GM10847 (cell line): Measurements from ENCODE around the gene GMFB.

Experiments used
- POLR2A ChIP-seq: IDR thresholded peaks from 2 replicates; pipeline ENCODE4 v1.6.1; 2011; ENCODE audit not compliant: insufficient read length; ENCODE audit errors: extremely low read depth

The GMFB gene

DNA sequence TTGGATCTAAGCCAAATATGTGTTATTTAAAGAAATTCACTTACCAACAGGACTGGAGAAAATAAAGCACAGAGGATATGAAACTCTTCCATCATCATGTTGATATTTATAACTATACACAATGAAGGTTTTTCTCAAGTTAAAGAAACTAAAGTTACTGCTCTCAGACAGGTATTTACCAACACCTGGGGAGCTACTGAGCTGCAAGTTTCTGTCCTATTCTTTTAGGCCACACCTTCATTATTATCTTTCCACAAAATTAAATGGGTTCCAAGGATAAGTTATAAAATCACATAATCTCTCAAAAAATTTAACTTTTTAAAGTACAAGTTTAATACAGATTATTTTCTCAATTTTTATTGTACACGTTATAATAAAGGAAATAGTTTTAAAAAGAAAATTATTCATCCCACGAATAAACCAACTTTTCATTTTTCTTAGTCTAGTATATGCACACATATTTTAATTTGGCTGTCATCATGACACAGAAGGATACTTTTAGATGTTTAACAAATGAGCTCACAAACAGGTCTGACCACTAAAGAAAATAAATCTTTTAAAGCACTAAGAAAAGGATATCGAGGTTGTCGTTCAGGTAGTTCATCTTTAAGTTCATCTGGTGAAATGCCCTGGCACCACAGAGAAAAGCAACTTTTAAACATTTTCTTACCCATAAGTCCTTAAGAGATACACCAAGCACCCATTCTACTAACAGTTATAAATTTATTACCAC is 7.8 kb downstream of the GMFB start:
- no peak for TF ChIP-seq POLR2A

DNA sequence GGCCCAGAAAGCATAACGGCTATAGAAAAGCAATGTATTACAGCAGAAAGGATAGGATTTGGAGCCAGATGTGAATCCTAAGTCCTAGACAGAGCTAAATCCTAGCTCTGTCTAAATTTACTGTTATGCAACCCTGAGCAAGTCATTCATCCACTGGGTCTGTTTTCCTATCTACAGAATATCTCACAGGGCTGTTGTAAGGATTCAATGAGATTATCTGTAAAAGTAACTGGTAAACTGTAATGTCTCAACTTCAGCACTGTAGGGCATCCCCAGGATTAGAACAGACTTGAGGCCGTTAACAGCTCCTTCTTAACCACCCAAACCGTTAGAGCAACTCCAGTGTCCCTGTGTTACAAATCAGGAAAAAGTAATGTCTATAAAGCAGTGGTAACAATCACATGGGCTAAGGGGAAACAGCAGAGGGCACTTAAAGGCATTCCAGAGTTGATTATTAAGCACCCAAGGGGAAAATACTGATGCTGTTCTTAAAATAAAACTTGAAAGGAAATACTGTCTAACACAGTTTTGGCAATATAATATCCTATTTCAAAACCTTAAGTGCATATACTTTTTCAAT is 10.1 kb downstream of the GMFB start:
- TF ChIP-seq POLR2A: no peak

DNA sequence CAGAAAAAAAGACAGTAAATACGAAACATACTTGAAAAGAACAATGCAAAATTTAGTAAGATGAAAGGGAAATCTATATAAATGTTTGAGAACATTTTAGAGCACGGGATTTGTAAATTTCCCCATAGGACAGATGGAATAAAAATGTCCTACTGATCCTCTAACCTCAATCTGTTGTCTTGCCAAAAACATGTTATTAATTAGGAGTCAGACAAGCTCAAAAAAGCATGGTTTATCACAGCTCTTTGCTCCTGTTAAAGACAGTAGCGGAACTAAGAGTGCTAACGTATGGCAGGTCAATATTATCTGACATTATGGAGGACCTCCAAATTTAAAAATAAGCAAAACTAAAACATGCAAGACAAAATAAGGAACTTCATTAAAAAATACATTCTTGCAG is 12.9 kb downstream of the GMFB start:
- TF ChIP-seq POLR2A: no peak

DNA sequence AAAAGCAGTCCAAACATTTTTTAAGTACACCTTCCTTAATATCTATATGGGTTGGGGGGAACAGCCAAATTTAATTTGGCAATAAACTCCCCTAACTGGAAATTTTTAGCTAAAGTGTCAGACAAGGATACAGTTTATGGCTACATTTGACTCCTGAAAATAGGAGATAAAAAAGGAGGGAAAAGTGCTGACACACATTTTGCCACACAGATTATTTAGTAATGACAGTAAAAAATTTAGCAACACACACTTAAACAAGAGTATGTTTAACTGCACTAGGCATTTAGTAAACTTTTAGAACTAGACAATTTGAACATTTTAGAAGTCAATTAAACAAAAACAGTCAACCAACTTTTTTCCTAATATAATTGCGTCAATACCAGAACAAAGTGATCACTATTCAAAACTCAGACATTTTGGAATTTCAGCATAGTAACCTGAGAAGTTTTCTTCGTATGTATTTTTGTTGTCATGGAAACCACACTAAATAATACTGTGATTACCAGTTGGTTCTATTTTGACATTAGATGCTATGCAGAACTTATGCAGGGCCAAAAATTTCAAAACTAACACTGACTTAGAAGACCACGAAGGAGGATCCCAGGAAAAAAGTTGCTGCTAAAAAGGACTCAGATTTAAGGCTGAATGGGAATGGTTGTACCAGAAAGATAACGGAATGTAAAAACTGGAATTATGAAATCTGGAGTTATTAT is 13.4 kb downstream of the GMFB start:
- TF ChIP-seq POLR2A: no peak

DNA sequence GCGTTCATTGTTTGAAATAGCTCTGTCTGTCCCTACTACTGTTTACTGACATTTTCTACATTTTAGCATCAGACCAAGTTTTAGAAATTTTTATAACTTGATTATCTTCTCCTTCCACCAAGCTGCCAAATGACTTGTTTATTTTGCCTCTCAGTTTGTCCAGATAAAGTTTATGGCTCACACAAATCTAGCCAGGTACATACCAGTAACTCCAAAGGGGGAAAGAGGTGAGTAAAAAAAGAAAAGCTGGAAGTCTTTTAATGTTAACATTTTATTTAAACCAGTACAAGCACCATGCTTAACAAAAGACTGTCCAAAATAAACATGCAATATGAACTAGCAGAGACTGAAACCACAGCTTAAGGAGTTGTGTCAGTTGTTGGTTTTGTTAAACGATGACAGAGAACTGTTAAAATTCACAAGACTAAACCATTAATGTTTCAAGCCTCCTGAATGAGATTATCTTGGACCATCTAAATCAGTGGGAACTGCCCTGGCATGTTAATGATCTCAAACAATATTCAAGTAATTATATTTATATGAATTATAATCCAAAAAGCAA is 14.5 kb downstream of the GMFB start:
- TF ChIP-seq POLR2A: no peak

DNA sequence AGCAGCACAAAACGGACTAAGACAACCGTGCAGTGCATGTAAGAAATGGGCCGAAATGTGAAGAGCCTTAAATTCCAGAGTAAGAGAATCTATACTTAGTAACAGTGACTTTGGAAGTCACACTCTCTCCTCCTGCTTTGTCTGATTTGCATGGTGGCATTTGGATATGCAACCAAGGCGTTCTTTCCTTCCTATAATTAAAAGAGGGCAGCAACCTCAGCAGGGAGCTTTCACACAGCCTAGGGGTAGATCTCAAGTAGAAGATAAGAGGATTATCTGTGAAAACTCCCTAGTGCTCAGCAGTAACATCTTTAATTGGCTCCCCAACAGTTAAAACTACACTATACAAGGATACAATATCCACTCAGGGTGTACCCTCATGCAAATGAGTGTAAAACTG is 16.5 kb downstream of the GMFB start:
- TF ChIP-seq POLR2A: no peak

DNA sequence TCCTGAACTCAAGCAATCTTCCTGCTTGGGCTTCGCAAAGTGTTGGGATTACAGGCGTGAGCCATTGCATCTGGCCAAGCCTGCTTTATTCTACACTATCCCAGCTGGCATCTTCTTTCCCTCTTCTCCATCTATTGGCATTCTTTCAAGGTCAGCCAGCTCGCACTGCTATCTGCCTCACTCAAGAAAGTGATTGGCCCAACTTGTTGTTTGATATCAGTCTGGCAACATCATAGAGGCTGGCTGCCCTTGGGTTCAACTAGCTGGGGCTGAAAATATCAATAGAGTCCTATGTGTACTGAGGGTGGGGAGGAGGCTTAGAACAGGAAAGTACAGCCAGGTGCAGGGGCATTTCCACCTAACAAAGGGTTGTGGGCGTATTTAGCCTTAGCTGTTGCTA is 17.1 kb downstream of the GMFB start:
- TF ChIP-seq POLR2A: no peak

DNA sequence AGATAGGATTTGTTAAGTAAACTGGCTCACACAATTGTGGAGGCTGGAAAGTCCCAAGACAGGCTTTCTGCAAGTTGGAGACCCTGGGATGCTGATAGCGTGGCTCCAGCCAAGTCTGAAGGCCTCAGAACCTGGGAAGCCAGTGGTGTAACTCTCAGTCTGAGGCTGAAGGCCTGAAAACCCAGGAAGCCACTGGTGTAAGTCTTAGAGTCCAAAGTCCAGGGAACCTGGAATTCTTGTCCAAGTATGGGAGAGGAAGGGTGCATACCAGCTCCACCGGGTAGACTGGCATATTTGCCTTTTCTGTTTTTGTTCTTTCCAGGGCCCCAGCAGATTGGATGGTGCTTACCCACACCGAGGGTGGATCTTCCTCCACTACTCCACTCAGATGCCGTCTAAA is 18.1 kb downstream of the GMFB start:
- no peak for TF ChIP-seq POLR2A

DNA sequence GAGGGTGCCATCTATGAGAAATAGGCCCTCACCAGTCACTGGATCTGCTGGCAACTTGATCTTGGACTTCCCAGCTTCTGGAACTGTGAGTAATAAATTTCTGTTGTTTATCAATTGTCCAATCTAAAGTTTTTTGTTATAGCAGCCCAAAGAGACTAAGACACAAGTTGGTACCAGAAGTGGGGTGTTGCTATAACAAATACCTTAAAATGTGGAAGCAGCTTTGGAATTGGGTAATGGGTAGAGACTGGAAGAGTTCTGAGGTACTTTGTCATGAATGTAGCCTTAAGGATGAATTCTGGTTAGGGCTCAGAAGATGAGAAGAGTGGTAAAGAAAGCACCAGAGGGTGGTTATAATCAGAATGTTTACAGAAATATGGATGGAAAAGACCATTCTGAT is 21.5 kb downstream of the GMFB start:
- TF ChIP-seq POLR2A: no peak

DNA sequence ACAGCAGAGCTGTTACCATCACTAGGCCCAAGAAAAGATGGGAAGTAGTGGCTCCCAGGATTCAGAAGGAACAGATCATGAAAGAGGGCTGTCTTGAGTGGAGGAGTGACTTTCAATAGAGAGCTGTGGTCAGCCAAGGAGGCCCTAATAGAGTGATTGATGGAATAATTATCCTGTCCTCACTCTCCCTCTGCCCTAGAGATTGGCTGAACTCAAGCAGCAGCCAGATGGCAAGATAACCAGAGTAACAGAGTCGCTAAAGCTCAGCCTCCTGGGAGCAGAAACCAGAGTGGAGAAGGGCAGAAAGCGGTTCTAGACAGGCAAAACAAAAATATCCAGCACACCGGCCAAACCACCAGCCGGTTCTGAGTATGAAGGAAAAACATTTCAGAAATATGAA is 23.1 kb downstream of the GMFB start:
- no peak for TF ChIP-seq POLR2A

DNA sequence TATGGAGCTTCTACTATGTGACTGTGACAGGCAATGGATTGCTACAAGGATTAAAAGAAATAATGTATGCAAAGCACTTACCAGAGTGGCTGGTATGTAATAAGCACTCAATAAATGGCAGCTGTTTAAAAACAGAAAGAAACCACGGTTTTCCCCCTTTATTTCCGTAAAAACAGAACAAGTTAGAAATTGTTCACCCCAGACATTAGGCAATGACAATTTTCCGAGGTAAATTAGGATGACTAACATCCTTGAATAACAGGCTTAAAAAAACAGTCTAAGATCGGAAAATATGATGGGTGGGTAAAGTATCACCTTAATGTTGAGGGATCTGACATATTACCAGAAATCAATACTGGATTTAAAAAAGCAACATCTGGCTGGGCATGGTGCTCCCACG is 26.7 kb downstream of the GMFB start:
- no peak for TF ChIP-seq POLR2A

DNA sequence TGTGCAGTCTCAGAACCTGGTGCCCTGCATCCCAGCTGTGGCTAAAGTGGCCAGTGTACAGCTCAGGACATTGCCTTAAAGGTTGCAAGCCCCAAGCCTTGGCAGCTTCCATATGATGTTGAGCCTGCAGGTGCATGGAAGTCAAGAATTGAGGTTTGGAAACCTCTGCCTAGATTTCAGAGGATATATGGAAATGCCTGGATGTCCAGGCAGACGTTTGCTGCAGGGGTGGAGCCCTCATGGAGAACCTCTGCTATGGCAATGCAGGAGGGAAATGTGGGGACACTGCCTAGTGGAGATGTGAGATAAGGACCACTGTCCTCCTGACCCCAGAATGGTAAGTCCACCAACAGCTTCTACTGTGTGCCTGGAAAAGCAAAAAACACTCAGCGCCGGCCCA is 29.7 kb downstream of the GMFB start:
- TF ChIP-seq POLR2A: no peak

DNA sequence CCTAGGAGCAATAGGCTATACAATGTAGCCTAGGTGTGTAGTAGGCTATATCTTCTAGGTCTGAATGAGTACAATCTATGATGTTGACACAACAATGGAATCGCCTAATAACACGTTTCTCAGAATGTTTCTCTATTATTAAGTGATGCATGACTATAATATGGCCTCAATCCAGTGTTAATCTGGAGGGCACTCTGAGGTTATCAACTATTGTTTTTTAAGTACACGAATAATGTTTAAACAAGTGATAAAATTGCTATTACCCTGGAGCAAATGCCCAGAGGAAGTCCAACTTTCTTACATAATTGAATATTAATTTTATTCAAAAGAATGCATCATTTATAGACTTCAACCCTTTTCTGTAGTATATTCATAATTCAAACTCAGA is 31.2 kb downstream of the GMFB start:
- TF ChIP-seq POLR2A: no peak

DNA sequence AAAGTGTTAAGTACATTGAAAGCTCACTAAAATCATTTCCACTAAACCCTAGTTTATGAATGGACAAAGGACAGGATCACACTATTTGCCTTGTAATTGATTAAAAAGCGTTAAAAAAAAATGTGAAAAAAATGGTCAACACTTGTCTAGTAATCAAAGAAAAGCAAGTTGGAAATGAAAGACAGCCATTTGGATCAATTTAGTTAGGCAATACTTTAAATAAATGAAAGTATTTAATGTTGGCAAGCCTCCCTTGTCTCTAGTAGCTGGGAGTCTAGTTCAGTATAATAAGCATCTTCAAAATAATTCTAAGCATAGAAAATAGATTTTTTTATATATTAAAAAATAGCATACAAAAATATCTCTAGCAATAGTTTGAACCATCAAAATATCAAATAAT is 33.4 kb downstream of the GMFB start:
- TF ChIP-seq POLR2A: no peak

DNA sequence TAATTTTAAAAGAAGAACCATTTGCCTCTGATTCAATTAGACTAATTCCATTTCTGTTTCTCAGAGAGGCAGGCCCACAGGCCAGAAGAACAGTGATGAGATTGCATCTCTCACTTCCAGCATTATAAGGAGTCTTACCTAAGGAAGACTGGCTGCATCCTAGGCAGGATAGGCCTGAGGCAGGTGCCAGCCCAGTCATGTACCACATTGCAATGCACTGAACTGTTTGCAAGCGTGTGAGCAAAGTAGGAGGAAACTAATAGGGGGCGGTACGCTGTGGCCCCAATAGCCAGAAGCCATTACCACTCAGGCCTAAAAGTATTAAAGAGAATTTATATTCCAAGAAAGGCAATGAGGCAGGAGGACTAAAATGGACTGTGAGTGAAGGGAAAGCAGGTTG is 35.5 kb downstream of the GMFB start:
- no peak for TF ChIP-seq POLR2A

DNA sequence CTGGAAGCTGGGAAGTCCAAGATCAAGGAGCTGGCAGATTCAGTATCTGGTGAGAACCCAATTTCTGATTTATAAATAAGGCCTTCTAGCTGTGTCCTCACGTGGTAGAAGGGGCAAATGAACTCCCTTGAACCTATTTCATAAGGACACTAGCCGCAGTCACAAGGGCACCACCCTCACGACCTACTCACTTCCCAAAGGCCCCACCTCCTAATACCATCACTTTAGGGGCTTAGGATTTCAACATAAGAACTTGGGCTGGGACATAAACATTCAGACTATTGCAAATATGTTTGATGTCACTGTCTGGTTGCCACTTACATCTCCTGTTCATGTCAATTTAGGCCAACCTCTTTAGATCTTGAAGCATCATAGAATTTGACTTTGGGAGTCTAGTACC is 36.8 kb downstream of the GMFB start:
- no peak for TF ChIP-seq POLR2A
